Measurements from ENCODE around the gene MYO9A.
A peak's percentile ranks its signal among the peaks of the same experiment; 100 is the strongest.

Gene MYO9A

DNA sequence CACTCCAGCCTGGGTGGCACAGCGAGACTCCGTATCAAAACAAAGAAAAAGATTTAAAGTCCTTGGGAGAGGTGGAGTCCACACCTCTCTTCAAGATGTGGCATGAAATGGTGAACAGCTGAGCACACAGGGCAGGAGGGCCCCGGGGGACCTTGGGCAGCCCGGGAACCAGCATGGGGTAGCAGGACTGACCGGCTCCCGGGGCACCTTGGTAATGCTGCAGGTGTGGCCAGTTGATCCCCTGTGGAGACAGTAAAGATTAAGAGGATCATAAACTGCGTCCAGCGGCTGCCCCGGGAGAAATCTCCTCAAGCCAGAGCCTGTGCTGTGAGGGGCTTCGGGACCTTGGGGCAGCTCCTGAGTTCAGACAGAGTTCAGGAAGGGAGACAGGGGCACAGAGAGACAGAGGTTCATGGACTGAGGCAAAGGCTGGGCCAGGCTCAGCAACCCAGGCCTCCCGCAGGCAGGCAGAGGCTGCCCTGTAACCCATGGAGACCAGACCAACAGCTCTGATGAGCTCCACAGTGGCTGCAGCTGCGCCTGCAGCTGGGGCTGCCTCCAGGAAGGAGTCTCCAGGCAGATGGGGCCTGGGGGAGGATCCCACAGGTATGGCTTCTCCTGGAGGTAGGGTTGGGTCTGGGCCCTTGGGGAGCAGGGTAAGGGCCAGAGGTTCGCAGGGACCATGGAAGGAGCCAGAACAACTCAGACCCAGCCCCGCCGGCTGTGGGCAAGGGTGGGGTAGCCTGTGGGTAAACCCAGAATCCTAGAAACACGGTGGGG lies 307.5 kb downstream of the MYO9A start, which contains the start of gene NR2E3:
Gene NR2E3 (plus strand): TSS at position 299 of the 780 bp plus-strand sequence. CDS start 190 bp downstream, at position 489.
- no peak for DNase-seq

DNA sequence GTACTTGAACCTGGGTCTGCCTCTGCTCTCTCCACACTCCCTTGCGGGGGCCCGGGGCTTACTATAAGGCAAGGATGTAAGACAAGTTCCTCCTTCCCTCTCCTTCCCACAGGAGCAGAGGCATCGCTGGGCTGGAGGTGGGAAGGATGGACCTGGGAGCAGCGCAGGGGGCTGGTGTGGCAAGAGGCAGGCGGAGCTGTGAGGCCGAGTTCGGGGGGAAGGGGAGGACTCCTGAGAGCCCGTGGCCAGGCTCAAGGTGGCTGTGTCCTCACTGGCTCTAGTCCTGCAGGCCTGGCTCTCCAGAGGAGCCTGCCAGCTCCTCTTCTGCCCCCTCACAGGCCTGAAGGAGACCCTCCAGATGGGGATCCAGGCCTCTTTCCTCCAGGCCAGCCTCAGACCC lies 308.6 kb downstream of the MYO9A start:
- no peak for DNase-seq

- no peak for DNase-seq
Observed at GRCh38 chr15:71808311-71809020, 309.5 kb downstream of the MYO9A start.

- DNase-seq, result no peak
Observed at GRCh38 chr15:71807691-71808091, 310.3 kb downstream of the MYO9A start.

DNA sequence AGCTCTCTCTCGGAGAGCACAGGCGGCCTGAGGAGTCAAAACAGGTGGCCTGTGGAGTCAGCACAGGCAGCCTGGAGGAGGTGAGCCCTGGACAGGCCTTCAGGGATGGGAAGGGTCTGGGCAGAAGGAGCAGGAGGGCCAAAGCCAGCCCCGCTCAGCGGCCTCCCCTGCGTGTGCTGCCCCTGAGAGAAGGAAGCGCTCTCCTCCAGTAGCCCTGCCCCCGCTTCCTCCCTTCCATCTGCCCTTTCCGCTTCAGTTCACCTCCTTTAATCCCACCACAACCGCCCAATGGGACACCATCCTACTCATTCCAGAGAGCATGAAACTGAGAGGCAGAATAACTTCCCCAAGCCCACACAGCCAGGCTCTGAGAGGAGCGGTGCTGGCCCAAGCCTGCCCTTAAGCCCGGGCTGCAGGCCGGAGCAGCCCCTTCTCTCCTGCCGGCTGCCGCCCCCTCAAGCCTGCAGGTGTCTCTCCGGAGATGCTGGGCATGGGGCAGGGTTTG lies 310.8 kb downstream of the MYO9A start:
- no peak for DNase-seq

GRCh38 chr15:71806452-71806931 lies 311.5 kb downstream of the MYO9A start:
- DNase-seq, result no peak

DNA sequence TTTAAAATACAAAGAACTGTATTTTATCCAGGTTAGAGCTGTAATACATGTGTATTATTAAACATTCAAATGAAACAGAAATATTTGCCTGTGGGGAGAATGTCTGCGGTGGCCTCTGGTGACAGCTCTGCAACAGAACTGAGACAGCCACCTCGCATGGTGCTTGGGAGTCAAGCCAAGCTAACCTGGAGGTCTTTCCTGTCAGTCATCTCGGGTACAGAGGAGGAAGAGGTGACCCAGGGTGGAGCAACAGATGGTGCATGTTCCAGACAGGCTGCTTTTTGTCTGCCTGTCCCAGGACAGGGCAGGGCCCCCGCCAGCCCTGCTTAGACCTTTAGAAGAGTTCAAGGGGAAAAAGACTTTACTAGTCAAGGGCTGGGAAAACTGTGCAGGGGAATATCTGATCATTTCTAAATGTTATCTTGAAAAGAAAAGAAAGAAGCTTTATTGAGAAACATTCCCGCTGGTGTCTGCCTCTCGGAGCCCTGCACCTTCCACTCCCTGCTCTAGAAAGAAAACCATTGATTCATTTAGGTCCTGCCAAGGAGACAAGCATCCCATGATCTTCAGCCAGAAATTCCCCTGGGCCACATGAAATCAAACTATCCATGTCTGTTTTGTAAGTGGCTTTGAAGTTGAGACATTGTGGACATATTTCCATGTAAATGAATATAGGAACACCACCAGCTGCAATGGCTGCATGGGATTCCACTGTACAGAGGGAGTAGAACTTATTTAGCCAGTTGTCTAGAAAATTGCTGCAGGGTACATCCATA lies 313.1 kb downstream of the MYO9A start:
- no peak for DNase-seq

DNA sequence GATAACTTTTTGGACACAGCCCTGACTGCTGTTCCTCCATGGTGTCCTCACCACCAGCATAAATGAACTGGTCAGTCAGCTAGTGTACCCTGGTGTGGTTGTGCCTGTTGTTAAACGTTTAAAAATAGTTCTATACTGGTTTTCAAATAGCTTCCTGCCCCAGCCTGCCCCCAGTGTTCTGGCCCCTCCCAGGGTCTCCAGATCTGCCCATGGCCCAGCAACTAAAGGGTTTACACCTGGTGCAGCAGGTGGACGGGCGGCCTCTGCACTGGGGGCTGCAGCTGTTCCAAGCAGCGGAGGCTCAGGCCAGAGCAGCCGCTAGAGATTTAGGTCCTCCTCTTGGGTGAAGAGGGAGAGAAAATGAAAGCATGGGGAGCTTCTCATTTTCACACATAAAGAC lies 313.7 kb downstream of the MYO9A start:
- DNase-seq, result no peak

GRCh38 chr15:71802770-71803169 lies 315.2 kb downstream of the MYO9A start:
- DNase-seq, result no peak

DNA sequence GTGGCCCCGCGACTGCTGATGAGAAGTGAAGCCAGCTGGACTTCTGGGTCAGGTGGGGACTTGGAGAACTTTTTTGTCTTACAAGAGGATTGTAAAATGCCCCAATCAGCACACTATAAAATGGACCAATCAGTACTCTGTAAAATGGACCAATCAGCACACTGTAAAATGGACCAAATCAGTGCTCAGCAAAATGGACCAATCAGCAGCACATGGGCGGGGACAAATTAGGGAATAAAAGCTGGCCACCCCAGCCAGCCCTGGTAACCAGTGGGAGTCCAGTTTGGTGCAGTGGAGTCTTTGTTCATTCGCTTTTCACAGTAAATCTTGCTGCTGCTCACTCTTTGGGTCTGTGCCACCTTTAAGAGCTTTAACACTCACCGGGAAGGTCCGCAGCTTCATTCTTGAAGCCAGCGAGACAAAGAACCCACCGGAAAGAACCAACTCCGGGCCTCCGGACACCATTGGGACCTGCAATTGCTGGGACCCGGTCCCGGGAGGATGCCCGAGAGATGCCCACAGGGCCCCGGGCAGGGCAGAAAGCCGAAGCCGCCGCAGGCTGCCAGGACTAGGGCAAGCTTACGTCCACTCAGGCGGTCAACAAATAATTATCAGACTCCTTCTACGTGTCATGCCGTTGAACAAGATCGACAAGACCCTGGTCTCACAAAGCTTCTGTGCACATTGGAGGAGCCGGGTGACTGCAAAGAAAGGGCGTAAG lies 315.9 kb downstream of the MYO9A start:
- no peak for DNase-seq

GRCh38 chr15:71800835-71801745 lies 316.9 kb downstream of the MYO9A start:
- DNase-seq, result peak in 15 of 51 donors; percentile 1 to 40 (median 19)

DNA sequence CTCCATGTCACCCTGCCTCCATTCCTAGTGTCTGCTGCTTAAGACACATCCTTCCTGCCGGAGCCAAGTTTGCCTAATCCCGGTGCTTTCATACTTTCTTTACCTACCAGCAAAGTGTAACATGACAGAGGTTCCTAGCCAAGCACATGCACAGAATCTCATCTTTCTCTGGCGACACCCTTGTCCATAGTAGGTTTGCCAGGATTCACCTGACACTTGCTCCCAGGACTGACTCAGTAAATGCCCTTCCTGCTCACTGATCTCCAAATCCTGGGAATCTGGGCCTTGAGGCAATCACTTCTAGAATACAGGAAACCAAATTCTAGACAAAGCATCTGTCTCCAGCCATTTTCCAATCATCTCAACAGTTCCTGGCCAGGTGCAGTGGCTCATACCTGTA lies 317.8 kb downstream of the MYO9A start:
- DNase-seq, result no peak

GRCh38 chr15:71798641-71799040 lies 319.3 kb downstream of the MYO9A start:
- no peak for DNase-seq

GRCh38 chr15:71792521-71792920 lies 325.4 kb downstream of the MYO9A start:
- DNase-seq, result no peak

- no peak for DNase-seq
Observed at GRCh38 chr15:71791975-71792374, 326.0 kb downstream of the MYO9A start.

DNA sequence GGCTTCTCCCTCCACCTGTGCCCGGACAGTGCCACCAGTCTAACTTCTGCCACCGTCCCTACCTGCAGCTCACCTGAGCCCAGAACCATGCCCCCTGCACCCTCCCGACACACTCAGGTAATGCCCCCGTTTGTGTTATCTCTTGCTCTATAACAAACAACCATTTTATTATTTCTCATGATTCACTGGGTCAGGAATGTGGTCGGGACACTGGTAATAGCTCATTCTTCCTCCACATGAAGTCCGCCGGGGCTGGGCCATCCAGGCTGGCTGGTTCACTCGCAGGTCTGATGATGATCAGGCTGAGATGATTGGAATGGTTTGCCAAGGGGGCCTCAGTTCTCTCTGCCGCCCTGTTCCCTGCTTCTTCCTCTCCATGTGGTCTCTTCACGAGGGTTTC lies 327.9 kb downstream of the MYO9A start:
- DNase-seq, result no peak

DNA sequence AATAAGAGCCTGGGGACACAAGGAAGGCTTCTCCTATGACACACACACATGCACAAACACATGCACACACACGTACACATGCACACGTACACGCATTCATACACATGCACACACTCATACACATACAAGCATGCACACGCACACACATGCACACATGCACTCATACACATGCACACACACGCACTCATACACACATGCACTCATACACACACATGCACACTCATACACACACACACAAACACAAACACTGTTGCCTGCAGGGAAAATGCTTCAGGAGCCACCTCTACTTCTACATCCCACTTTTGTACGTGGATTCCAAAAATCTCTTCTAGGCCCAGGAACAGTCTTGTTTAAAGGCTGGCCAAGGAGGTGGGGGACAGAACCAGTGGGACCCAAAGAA lies 328.3 kb downstream of the MYO9A start:
- no peak for DNase-seq

- no peak for DNase-seq
Observed at GRCh38 chr15:71788646-71789579, 329.0 kb downstream of the MYO9A start.

GRCh38 chr15:71786673-71787072 lies 331.3 kb downstream of the MYO9A start:
- DNase-seq, result no peak

Data from hypothalamus (tissue), 51 donors.